HG03175 (cell line): ENCODE results near the gene SLC26A8.

ENCODE experiments used
- ATAC-seq: cut with Tn5 transposase; IDR thresholded peaks from one replicate; pipeline ENCODE4 v1.9.1; 2021; ENCODE audit warnings: mild to moderate bottlenecking, moderate library complexity; ENCODE audit not compliant: unreplicated experiment

SLC26A8 gene

GRCh38 chr6:36023996-36024795 lies at the start of gene SLC26A8:
TSS of gene SLC26A8 (minus strand) at chr6:36024641. CDS start at chr6:36019707, 4,934 bp downstream.
- ATAC-seq, result no peak

GRCh38 chr6:36073587-36073986 lies 49.1 kb upstream of the SLC26A8 start:
- ATAC-seq, result no peak

- no peak for ATAC-seq
Observed at GRCh38 chr6:36072681-36073080, 48.2 kb upstream of the SLC26A8 start.

- no peak for ATAC-seq
Observed at GRCh38 chr6:36071714-36072113, 47.3 kb upstream of the SLC26A8 start.

- no peak for ATAC-seq
Observed at GRCh38 chr6:36071281-36071680, 46.8 kb upstream of the SLC26A8 start.

- no peak for ATAC-seq
Observed at GRCh38 chr6:36070252-36070651, 45.8 kb upstream of the SLC26A8 start.

- ATAC-seq, result no peak
Observed at GRCh38 chr6:36069573-36069972, 45.1 kb upstream of the SLC26A8 start.

GRCh38 chr6:36068586-36068985 lies 44.1 kb upstream of the SLC26A8 start:
- no peak for ATAC-seq

GRCh38 chr6:36068012-36068392 lies 43.6 kb upstream of the SLC26A8 start:
- no peak for ATAC-seq

GRCh38 chr6:36067374-36068011 lies 43.1 kb upstream of the SLC26A8 start:
- no peak for ATAC-seq

- no peak for ATAC-seq
Observed at GRCh38 chr6:36066817-36067216, 42.4 kb upstream of the SLC26A8 start.

- no peak for ATAC-seq
Observed at GRCh38 chr6:36065916-36066315, 41.5 kb upstream of the SLC26A8 start.

- ATAC-seq, result no peak
Observed at GRCh38 chr6:36064770-36065396, 40.4 kb upstream of the SLC26A8 start.

GRCh38 chr6:36063318-36064060 lies 39.0 kb upstream of the SLC26A8 start:
- ATAC-seq, result no peak

- ATAC-seq, result no peak
Observed at GRCh38 chr6:36062247-36062646, 37.8 kb upstream of the SLC26A8 start.

- no peak for ATAC-seq
Observed at GRCh38 chr6:36061236-36061635, 36.8 kb upstream of the SLC26A8 start.

GRCh38 chr6:36056178-36056577 lies 31.7 kb upstream of the SLC26A8 start:
- no peak for ATAC-seq

GRCh38 chr6:36054956-36055355 lies 30.5 kb upstream of the SLC26A8 start:
- no peak for ATAC-seq

GRCh38 chr6:36054415-36054814 lies 30.0 kb upstream of the SLC26A8 start:
- ATAC-seq, result no peak

- ATAC-seq, result no peak
Observed at GRCh38 chr6:36053878-36054277, 29.4 kb upstream of the SLC26A8 start.

GRCh38 chr6:36052097-36052496 lies 27.7 kb upstream of the SLC26A8 start:
- no peak for ATAC-seq
